Stromal cell of bone marrow (primary cell): ENCODE measurements around the gene SERPINA12.
A peak's percentile ranks its signal among the peaks of the same experiment; 100 is the strongest.

Source experiments
- DNase-seq: peaks from one replicate; pipeline ENCODE4 v3.0.0-alpha.2; 2012; ENCODE audit warnings: low read depth

SERPINA12 gene, protein sequence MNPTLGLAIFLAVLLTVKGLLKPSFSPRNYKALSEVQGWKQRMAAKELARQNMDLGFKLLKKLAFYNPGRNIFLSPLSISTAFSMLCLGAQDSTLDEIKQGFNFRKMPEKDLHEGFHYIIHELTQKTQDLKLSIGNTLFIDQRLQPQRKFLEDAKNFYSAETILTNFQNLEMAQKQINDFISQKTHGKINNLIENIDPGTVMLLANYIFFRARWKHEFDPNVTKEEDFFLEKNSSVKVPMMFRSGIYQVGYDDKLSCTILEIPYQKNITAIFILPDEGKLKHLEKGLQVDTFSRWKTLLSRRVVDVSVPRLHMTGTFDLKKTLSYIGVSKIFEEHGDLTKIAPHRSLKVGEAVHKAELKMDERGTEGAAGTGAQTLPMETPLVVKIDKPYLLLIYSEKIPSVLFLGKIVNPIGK

DNA sequence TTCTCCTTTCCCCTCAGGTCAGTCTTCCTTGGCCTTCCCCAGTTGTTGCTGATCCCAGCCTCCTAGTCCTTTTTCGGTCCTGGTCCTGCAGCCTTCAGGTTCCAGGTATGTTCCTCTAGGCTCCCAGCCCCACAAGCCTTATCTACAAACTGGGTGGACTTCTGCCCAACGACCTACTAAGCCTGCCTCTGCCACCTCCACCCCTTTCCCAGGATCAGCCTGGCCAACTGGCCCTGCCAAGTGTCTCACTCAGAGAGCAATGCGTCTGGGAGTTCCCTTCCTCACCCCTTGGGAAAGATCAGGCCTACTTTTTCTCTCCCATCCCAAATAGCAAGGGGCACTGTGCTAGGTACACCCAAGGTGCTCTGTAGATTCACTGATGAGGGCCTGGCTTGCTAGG is at the start of gene SERPINA12:
SERPINA12 (minus strand) TSS at position 114 of the 400 bp plus-strand sequence. CDS start 11,072 bp downstream, outside the sequence.
- DNase-seq = no peak

DNA sequence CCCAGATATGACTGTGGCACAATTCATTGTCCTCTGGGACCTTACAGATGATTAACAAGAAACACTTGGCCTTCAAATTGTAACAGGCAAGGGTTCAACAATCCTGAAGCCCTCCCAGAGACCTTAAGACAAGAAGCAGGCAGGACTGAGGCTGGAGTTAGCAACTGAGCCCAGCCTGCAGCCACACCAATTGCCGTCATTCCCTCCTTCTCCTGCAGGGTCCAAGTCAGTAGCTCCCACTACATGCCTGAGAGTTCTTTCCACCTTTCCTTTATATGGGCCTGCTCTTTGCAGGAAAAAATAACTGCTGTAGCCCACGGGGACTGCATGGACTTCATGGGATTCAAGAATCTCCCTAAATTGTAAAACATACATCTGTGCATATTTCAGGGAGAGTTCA is 49.6 kb upstream of the SERPINA12 start:
- DNase-seq = no peak

DNA sequence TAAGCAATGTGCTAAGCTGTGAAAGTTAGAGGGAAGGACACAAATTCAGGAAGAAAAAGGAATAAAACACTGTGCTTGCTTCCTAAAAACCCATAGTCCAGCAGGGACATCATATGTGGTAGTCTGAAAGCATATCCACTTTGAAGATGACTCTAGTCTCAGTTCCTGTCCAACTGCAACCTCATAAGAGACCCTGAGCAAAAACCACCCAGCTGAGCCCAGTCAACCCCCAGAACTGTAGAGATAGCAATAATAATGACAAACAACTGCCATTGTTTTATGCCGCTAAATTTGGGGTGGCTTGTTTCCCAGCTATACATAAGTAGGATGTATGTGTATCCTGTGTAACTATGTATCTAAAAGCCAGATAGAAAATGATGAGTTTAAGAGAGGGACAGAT is 48.1 kb upstream of the SERPINA12 start:
- no peak for DNase-seq

DNA sequence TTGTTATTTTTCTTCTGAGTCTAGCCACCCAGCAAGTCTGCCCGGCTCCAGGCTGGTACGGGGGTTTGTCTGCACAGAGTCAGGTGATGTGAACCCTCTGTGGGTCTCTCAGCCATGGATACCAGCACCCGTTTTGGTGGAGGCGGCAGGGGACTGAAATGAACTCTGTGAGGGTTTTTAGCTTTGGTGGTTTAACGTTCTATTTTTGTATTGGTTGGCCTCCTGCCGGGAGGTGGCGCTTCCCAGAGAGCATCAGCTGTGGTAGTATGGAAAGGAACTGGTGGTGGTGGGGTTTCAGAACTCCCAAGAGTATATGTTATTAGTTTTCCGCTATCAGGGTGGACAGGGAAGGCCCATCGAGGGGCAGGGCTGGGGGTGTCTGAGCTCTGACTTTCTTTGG is 46.7 kb upstream of the SERPINA12 start:
- DNase-seq = no peak

DNA sequence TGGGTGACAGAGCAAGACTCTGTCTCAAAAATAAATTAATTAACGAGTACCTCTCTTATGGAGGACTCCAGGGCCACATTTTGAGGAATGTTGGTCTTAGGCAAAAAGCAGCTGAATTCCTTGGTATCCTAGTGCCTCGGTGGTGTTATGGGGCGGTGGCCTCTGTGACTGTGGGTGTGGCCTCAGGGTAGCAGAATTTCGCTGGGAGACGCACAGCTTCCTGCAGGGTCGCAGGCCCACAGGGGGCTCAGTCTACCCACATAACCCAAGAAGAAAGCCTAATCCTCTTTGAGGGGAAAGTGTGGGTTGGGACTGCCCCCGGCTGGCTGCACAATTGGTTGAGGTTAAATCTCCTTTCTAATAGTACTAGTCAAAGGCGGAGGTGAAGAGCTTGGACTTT is 40.8 kb upstream of the SERPINA12 start:
- no peak for DNase-seq

DNA sequence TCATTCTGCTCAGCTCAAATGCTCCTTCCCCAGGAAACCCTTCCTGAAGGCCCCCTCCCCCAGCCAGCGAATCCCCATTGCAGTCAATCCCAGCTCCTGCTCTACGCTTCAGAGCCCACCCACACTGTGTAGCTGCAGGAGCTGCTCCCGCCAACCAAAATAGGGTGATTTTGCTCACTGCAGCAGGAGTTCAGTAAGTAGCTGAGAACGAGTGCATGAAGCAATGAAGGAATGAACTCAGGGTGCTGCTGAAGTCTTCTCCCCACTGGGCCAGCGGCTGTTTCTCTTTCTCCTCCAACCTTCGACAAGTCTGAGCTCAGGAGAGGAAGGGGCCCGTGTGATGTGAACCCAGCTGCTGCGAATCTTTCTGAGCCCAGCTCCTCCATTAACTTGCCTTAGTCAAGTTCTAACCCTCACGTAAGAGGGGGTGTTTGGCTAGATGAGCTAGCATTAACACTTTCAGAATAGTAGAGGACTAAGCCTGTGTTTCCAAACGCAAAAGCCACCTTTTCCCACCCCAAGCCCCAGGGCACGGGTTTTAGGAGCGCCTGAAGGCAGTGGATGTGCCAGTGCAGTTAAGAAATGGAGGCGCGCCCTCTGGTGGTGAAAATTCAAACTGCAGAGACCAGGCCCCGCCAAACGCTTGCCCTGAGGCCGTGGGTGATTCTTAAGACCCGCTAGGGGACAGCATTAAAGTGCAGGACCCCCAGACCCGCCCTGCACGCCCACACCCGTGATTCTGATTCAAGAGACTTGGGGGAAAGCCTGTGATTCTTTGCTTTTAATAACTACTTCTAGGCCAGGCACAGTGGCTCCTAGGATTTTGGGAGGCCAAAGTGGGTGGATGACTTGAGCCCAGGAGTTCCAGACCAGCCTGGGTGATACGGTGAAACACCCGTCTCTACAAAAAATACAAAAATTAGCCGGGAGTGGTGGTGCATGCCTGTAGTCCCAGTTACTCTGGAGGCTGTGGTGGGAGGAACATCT is 40.0 kb upstream of the SERPINA12 start:
- no peak for DNase-seq

DNA sequence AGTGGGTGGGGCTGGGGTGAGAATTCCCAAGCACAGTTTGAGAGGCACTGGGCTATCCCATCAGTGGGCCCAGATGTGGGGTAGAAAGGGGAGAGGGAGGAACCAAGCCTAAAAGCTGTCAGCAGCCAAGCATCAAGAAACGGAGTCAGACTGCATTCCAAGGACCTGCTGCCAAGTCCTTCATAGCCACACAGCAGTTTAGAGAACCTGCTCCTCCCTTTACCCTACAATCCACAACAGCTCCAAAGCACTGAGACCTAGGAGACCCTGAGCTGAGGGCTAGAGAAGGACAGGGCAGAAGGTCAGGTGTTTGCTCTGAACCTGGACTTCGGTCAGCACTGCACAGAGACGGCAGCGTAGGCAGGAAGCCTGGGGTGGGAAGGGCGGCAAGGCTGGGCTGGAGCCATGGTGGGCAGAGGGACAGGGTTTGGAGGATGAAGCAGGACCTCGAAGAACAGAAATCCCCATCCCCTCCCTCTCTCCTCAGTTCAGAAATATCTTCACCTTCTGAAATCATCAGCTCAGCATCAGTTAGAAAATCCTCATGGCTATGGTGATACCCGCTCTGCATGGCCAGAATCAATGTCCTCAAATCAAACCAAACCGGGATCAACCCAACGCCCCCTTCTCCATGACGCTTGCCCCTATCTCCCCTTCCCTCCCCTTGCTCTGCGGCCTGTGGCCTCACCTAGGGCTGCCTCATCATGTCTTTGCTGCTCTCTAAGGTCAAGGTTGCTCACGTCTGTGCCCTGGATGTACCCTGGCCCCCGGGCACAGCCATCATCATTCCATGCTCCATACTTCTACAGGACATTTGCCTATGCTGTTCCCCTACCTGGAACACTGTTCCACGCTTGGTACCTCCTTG is 39.1 kb upstream of the SERPINA12 start:
- no peak for DNase-seq

DNA sequence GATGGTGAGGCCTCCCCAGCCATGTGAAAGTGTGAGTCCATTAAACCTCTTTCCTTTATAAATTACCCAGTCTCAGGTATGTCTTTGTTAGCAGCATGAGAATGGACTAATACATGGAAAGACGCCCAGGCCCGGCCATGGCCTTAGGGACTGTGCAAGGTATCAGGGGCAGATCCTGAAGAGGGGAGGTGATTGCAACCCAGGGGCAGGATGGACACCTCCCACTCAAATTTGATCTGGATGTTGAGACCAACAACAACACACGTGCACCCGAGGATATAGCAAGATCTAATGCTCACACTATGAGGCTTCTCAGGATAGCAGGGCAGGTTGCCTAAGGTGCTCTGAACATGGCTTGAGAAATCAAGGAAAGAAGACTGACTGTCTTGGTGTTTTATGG is 38.5 kb upstream of the SERPINA12 start:
- DNase-seq = no peak

DNA sequence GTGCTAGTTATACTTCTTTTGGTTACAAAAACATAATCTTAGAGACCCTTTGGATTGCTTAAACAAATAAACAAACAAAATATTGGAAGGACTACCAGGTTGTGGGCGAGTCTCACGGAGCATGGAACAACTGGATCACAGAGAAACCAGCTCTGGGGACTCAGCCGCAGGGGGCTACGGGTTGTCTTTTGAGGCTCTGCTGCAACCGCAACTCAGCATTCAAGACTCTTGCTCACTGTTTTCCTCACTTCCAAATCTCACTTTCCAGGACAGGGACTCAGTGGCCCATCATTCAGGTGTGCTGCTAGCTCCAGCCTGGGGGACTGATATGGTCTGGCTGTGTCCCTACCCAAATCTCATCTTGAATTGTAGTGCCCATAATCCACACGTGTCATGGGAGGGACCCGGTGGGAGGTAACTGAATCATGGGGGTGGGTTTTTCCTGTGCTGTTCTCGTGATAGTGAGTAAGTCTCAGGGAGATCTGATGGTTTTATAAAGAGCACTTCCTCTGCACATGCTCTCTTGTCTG is 37.9 kb upstream of the SERPINA12 start:
- no peak for DNase-seq

DNA sequence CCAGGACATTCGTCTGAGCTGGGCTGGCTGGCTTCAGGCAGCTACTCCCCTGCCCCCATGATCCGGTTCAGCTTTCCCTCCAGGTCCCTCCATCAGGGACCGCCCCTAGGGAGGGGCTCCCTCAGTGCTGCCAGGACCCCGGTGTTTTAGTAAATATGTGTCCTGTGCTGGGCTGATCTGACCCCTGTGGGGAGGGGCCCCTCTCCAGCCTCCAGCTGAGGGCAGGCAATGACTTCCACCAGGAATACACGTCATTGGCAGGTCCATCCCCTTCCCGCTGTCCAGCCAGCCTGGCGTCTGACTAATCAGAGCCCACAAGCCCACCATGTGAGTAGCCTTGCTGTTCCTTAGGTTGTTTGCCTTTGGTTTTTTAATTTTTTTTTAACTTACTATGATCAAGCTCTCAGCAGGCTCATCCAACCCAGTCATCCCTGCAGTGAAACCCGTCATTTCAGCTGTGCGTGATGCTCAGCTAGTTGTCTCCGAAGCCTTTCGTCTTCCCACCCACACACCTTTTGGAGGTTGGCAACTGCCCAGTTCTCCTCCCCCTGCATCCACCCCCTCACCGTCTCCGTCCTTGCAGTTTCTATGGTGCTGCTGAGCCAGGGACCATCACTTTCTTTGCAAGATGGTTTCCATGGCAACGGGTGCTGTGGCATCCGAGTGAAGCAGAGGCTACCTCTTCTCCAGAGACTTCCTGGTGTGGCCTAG is 36.0 kb upstream of the SERPINA12 start:
- no peak for DNase-seq

DNA sequence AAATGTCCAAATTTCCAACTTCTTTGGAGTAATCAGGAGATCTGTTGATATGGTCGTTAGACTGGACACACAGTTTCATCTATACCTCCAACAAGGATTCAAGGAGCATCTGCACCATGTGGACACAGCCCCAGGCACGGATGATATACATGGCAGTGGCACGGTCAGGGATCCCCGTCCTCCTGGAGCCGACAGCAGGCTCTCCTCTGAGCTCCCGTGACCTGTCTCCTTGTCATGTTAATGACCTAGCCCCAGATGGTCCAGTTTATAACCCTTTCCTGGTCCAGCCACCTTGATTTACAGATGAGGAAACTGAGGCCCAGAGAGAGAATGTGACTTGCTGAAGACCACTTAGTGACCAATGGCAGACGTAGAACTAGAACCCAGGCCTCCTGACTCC is 35.5 kb upstream of the SERPINA12 start:
- DNase-seq = no peak

DNA sequence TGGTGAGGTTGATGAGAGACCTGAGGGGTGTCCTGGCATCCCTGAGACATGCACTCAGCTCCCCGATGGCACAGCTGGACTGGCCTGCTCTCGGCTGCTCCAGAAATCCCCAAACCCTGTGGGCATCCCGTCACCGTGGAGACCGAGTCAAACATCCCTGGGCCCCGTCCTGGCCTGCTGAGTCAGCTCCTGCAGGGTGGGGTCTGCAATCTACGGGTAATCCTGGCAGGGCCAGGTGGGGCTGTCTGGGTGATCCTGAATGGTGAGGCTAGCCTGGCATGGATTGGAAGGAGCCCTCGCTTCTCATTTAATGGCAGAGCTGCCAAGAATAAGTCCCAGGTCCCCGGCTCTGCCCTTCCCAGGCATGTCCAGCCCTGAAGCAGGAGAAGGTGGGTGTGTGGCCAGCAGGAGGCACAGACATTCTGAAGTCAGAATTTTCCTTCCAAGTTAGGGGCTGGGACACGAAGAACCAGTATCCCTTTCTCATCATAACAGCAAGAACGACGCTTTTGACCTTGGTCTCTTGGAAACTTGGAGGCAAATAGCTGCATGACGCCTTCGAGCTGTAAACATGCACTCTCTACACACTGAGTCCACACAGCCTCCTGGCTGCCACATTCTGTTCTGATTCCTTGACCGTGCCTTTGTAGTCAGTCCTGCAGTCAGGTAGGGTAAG is 34.3 kb upstream of the SERPINA12 start:
- no peak for DNase-seq

DNA sequence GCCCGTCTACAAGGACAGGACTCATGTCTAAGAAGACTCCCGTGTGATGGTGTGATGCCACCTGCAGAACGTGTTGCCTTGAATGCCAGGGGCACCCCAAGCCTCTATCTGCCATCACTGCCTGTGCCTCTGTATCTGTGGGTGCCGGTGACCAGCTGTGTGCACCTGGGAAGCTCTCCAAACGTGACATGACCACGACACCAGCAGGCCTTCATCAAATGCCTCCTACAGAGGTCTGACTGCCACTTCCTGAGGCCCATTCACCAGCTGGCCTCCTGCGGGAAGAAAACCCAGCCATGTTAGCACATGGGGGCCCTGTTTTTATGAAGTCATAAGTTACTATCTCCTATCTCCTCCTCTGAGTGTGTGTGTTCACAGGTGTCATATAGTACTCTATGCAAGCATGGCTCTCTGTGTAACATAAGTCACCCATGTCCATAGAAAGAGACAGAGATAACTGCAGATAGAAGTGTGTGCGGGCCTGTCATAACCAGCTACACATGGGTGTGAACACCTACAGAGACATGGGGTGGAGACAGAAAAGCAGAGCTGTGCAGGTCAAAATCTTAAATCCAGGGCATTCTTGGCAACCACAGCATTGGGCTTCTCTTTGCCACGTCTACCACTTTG is 33.7 kb upstream of the SERPINA12 start:
- DNase-seq = no peak

DNA sequence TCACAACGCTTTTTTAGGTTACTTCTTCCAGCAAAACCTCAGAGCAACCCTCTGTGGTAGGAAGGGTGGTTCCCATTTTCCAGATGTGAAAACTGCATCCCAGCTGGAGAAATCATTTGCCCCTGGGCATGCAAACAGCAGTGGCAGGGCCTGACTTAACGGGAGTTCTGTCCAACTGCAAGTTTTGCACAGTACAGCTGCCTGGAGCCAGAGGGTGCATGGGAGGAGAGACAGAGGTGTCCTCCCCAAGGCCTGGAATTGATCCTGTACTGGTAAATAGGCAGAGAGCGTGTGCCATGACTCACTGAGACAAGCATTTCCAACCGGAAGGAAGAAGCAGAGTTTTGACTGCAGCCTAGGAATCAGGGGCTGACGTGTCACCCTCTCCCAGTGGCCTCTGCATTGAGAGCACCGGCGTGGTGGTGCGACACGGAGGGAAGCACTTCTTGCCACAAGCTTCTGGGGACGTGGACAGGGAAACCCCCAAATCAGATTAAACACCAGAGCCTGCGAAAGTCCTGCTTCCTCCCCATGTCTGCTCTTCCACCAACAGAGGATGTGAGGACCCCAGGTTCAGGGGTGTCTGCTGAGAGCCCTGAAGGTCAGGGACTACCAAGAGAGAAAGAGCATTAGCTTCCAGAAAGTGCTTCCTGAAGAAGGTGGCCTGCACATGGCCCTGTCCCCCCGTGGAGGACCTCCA is 33.0 kb upstream of the SERPINA12 start:
- no peak for DNase-seq

DNA sequence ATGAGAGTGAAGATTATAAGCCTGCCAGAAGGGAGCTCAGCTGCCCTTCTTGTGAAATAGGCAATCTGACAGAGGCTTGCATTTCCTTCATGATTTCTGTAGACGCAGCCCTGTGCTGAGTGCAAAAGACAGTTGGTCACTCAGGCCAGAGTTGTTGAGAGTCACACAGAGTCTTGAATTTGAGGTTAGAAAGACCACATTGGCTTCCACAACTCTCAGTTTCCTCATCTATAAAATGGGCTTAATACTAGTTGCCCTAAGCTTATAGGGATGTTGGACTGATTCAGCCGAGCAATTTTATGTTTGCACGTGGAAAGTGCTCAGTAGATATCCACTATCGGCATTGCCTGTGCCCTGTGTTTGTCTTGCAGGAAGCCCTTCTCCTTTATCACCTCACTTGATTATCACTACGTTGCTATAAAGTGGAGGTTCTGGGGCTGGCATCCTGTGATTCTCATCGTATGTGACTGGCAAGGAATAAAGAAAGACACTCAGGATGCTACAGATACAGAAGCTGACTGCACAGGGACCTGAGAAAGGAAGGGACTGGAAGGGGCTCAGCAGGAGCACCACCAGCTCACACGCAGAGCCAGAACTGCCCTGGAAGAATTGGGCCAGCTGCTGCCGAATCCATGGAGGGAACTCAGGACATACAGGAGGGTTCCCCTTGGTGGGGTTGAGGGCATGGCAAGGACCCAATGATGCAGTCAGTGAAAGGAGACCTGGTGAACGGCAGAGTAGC is 32.1 kb upstream of the SERPINA12 start:
- DNase-seq = no peak

DNA sequence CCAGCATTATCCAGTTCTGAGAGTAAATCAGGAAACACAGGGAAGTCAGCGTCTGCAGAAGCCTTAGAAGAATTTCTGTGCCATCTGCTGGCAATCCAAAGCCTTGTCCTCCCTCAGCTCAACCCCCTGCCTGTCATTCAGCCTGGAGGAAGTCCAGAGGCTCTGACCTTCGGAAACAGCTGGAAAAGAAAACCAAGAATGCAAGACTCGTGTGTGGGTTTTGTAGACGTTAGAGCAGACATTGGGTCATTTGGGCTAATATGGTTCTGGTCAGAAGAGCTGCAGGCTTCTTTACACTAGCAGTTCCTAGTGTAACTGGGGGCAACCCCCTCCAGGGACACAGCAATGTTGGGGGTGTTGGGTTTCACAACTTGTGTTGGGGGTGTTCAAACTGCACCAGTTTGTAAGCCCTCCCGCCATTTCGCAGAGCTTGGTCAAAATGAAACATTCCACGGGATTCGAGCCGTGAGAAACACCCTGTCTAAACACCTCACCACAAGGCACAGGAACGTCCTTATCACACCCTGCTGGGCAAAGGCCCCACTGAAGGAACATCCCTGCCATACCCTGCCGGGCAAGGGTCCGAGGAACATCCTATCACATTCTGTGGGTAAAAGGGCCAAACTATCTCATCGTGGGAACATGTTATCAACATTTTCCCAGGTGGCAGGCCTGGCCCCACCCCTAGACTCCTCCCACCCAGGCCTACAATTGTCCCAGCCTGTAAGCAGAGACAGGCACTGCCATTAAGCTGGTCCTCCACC is 30.9 kb upstream of the SERPINA12 start:
- DNase-seq = peak; percentile 31

DNA sequence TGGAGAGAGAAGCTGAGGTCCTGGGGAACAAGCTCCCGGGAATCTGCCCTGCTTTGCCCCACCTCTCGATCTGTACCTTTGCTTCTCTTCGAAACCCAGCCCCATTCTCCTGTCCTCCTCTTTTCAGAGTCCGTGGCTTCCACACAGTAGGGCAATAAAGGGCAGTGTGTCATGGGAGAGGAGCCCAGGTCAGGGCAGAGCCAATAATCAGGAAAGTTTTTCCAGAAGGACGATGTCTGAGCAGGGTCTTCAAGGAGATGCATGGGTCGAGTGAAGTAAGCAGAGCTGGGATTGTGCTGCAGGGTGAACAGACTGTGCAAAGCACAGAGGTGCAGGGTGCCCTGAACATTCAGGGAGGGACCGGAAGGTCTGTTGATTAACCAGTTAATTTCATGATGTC is 29.9 kb upstream of the SERPINA12 start:
- DNase-seq = no peak
